Suppressor macrophage (primary cell): Measurements from ENCODE around the gene CRNN.

Experiments
- DNase-seq, 4 experiments: peaks; one replicate each; pipeline ENCODE4 v3.0.0-alpha.2; 2020 to 2022
- total RNA-seq, 17 experiments: gene quantifications; one replicate each; lab custom pipeline; 2026; ENCODE audit warnings: mixed read lengths in 6 of 17, inconsistent platforms in 3 of 17; lab: John Stamatoyannopoulos, UW

The CRNN gene
- 0 to 0.88 (median 0) reads per million in 17 experiments for total RNA-seq

DNA sequence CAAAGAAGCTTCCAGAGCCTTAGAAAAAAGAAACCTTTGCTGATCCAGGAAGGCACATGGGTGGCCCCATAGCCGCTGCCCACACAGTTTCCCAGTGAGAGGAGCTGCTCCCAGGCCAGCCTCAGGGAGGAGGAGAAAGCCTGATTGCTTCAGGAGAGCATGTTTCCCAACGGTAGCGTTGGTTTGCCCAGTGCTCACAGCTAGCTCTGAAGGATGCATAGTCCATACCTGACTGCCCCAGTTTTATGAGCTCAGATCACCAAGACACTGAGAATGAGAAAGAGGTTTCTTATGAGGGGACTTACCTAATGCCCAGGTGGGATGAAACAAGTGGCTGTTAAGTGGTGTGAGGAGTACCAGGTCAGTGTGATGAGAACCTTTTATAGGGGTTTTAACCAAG lies at the start of gene CRNN:
Gene CRNN, minus strand, starts transcription at position 355 of the 400 bp plus-strand sequence. CDS start 2,030 bp downstream, outside the sequence.
- no peak for DNase-seq

DNA sequence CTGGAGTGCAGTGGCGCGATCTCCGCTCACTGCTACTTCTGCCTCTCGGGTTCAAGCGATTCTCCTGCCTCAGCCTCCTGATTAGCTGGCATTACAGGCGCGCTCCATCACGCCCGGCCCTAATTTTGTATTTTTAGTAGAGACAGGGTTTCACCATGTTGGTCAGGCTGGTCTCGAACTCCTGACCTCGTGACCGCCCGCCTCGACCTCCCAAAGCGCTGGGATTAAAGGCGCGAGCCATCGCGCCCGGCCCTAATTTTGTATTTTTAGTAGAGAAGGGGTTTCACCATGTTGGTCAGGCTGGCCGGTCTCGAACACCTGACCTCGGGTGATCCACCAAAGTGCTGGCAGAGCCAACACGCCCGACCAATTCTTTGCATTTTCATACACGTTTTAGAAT lies 48.6 kb upstream of the CRNN start:
- no peak for DNase-seq

DNA sequence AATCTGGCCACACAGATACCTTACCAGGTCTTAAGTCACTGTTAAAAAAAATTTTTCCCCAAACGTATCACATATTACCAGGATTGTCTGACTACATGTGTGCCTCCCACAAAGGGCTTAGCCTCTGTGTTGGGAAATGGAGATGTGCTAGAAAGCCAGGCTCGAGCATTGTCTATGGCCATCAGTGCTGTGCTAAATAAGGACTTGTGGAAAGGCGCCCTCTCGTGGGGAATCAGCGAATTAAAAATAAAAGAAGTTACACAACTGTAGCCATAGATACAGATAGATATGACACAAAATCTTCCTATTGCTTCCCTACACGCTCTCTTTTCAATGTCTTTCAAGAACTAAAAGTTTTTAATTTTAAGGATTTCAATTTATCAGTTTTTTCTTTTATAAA lies 47.5 kb upstream of the CRNN start:
- DNase-seq: peak; percentile 76 to 84 (median 81)

DNA sequence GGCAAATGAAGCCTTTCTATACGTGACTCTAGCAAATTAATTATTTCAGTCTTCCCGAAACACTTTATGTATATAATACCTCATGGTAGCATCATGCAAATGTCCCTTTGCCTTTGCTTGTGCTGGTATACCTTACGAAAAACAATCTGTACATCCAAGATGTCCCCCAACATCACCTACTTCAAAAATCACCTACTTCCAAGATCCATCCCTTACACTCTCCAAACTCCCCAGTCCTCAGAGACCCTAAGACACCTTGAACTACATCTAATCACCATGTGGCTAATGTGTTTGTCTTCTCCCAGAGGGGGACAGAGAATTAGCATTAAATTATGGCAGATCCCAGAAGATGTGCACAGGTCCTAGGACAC lies 46.5 kb upstream of the CRNN start:
- no peak for DNase-seq

DNA sequence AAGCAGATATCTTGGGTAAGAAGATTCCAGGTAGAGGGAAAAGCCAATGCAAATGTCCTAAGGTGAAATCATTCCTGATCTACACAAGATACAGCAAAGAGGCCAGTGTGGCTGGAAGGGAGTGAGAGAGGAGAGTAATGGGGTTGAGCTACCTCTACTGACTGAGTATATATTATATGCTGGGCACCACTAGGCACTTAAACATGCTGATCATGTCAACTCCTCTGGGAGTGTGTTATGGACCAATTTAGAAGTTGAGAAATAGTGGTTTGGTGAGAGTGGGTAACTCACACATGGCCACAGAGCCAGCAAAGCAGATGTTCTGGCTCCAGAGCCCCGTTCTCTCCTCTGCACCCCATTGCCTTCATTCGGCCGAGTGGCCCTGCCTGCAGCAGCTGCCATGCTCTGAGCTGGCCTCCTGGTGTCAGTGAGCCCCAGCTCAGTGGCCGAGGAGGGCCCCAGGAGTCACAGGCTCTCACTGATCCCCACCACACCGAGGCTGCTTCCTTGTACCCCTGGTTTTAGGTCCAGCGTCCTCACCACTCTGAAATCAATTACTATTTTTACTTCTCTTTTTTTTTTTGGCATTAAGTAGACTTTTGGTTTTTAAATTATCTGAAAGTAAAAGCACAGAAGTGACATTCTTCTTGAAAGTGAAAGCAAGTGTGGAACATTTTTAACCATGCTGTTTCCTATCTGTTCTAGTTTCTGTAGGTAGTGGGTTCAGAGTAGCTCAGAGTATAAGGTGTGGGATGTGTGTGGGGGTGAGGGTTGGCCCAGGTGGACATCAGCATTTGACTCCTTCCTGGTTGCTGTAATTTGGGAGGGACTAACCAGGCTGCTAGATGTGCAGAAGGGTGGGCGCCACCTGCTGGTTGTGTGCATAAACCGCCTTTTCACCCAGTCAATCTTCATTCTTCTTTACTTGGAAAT lies 45.8 kb upstream of the CRNN start:
- DNase-seq: peak; percentile 78 to 90 (median 84)

DNA sequence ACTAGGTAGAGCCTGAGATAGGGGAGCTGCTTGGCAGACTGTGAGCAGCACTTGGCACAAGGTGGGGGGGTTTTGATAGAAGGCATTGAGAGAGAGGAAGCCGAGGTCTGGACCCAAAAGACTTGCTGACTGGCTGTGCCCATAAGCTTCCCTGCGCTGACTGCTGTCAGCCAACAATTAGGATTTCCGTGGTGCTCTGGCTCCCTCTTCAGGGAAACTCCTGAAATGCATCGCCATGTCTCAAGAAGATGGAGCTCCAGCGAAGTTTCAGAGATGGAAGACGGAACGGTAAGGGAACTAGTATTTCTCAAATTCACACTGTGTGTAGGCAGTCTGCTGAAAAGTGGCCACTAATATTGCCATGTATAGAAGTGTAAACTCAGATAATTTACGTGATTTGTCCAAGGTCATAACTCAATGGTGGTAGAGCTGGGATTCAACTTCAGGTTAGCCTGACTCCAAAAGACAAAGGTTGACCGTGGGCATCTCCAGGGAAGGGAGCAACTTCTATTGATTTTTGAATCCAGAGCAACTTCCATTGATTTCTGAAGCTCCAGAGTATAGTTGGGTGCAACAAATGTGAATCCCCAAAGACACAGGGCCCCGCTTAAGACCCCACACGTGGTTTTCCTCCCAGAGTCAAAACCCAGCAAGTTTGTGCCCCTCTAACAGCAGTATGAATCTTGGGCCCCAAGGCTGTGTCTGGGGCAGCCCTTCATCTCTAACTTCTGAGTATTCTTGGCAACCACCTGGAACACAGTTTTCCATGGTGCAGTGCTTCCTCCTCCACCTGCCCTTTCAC lies 44.5 kb upstream of the CRNN start:
- peak; percentile 88 to 93 (median 90) for DNase-seq

DNA sequence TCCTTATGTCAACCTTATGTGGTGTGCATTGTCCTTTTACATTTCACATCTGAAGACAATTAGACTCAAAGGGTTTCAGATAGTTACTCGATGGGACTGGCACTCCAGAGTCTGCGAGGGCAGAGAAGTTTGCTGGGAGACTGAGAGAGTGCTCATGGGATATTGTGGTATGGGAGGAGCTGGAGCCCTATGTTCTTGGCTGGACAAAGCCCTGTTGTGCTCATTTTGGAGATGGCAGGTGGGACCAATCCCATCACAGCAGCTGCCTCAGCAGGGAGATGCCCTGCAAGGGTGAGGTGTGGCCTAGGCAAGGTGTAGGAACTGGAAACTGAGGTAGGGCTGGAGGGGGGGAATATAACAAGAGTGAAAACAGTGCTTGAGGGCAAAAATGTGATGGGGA lies 43.5 kb upstream of the CRNN start:
- DNase-seq: no peak

DNA sequence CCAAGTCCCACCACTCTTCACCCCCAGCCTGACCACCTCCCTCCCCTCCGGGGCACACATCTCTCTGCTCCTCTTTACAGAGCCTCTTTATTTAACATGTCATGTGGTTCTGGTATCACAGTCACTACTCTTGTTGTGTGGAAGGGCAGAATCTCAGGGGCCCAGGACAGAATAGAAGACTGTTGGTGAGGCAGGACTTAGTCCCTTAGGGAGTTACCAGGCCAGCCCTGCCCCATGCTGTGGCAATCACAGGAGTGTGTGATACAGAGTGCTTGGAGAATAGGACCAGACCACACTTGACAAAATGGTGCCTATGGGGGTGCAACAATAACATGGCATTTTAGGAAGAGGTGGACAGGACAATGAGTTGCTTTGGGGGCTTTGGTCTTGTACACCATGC lies 43.0 kb upstream of the CRNN start:
- no peak for DNase-seq

DNA sequence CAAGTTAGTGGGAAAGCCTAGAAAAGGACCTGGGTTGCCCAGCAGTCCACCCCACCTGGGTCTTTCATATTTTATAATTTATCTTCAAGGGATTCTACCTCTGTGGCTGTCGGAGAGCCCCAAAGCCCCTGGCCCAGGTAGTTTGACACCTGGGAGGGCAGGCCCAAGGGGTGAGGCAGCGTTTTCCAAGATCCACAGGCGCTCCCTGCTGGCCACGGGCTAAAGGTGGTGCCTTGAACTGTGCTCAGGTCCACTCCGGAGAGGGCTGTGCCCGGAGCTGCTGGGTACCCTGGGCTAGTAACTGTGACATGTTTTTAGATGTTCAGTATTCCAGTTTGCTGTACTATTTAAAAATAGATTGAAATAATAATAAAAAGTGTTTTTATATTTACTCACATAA lies 37.2 kb upstream of the CRNN start:
- DNase-seq: no peak

DNA sequence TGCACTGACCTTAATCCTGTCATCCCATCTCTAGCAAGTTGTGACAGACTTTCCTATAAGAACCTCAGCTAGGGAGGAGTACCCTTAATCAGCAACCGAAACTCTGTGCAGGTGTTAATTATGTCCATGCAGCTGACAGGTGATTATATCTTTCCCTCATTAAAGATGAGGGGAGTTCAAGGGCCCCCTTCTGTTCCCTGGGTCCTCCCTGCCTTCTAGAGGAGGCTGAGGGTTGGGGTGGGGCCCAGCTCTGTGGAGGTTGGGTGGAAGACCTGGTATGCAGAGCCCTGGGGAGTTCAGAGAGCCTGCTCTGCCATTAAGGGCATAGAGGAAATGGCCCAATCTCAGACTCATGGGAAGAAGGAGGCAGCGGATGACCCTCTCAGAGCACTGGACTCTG lies 35.6 kb upstream of the CRNN start:
- no peak for DNase-seq

DNA sequence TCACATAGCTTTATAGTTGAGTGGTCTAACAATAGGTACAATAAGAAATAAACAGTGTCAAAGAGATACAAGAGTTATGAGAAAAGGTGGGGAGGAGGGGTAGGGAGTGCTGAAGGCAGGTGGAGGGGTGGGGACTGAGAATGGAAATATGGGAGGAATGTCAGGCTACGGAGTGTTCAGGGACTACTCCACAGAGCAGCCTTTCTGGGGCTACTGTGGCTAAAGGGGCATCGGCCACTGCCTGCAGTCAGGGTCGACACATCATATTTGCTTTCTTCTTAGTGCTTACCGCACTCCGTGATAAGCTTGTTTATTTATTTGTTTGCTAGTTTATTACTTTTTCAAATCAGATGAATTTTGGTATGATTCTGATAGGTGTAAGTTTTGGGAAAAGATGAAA lies 34.4 kb upstream of the CRNN start:
- no peak for DNase-seq

DNA sequence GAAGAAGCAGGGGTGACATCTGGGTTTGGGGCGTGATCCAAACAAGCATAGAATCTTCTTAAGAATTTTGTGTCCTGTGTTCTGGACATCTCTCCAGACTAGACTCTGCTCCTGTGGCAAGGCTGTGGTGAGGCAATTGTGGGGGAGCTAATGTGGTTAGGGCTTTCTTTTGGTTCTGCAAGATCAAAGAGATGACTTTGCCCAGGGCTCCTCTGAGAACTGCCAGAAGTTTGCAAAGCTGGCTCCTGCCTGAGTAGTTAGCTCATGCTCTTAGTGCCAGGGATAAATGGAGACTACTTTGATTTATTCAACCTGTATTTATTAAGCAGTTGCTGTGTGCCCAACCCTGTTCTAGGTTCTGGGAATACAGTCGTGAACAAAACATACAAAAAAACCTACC lies 34.0 kb upstream of the CRNN start:
- no peak for DNase-seq

DNA sequence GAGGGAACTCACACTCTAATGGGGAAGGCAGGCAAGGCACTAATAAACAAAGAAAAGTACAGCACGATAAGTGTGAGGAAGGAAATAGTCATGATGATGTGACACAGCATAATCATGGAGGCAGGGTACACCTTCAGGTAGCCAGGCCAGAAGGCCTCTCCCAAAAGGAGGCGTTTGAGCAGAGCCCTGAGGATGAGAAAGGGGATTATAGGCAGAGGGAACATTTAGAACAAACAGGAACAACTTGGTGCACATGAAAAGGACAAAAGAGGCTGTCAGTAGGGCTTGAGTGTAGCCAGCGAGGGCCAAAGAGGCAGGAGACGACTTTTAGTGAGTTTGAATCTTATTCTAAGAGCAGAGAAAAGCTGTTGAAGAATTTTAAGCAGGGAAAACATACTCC lies 33.4 kb upstream of the CRNN start:
- no peak for DNase-seq

DNA sequence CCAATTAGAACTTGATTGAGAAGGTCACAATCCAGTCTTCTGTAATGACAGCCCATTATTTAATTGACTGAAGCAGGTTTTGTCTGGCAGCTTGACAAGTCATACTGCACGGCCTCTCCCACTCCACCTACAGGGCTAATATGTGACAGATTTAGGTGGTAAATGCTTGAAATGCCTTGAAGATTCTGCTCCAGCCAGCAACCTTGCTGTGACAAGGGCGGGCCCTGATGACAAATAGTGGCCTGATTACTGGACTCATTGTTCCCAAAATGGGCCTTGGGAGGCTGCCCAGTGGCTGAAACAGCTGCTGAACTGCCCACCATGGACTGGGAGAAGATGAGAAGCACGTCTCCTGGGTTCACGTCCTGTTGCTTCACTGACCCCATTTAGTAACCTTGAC lies 30.0 kb upstream of the CRNN start:
- DNase-seq: no peak

DNA sequence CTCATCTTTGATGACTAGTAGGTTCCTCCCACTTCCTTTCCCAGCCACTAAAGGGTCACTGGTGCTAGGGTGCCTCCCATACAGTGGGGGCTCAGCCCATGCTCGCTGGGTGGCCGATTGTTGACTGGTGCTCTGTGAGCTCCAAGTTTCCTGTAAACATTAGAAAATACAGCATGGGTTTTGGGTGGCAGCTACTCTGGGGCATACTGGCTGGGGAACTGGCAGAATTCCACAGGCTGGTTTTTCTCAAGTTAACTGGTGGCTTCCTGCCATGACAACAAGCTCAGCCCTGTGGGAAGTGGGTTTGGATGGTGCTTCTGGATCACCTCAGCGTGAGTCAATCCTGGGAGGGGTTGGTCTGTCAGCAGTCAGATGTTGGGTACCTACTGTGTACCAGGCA lies 28.7 kb upstream of the CRNN start:
- no peak for DNase-seq

DNA sequence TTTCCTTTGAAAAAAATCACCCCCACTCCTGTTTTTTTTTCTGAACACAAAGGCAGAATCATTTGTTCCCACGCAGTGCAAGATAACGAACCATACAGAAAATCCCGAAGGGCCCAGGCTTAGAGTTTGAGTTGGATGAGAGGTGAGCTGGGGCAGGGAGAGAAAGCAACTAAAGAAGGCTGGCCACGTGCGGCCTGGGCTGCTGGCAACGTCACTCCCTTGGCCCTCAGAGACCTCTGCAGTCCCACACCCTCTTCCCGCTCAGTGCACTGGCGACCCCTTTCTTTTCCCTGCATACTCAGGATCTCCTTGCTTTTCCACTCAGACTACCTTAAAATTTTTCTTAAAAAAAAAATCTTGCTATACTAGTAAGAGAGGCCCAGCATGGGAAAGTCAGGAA lies 28.2 kb upstream of the CRNN start:
- DNase-seq: no peak

DNA sequence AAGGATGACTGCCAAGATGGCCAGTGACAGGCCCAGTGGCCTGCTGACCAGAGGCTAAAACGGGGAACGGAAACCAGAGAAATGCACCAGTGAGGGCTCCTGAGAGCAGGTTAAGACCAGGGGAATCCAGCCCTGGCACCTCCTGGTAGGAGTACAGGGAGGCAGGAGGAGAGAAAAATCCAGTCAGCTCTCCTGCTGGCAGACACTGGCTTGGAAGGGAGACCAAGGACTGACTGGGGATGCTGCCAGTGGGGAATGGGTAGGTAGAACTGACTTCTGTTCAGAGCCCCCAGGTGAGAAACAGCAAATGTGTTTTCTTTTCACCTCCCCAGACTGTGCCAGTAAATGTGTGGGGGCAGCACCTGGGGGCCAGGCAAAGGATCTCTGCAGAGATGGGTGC lies 27.7 kb upstream of the CRNN start:
- no peak for DNase-seq

DNA sequence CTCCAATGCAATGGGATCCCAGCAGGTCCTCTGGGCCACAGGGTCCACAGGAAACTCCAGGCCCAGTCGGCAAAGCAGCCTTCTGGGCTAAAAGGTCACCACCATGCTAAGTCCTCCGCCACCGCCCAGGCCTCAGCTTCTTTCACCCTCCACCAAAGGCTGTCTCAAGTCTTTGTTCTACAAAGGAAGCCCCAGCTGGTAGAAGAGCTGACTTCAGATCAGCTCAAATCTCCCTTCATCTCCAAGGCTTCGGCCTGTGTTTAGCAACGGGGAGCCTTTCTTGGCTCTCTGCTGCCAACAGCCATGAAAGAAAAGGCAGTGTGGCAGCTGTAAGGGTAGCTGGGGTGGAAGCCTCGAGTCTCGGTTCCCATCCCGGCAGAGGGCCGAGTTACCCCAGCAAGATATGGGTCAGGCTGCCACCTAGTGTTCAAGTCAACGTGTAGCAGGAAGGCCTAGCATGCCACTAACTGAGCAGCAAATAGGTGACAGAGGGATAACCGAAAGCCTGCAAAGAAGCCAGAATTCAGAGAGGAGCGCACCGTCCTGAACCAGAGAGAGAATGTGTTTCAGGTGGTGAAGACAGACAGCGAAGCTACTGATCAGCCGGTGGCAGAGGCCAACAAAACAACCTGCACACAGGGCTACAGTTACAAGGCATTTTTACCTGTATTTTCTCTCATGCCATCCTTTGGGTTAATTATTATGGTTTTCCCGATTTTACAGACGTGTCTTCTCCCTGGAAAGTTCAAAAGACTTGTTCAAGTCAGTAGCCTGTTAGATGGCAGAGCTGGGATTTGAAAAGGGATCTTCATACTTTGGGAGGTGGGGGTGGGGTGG lies 26.8 kb upstream of the CRNN start:
- peak; percentile 66 to 86 (median 80) for DNase-seq

DNA sequence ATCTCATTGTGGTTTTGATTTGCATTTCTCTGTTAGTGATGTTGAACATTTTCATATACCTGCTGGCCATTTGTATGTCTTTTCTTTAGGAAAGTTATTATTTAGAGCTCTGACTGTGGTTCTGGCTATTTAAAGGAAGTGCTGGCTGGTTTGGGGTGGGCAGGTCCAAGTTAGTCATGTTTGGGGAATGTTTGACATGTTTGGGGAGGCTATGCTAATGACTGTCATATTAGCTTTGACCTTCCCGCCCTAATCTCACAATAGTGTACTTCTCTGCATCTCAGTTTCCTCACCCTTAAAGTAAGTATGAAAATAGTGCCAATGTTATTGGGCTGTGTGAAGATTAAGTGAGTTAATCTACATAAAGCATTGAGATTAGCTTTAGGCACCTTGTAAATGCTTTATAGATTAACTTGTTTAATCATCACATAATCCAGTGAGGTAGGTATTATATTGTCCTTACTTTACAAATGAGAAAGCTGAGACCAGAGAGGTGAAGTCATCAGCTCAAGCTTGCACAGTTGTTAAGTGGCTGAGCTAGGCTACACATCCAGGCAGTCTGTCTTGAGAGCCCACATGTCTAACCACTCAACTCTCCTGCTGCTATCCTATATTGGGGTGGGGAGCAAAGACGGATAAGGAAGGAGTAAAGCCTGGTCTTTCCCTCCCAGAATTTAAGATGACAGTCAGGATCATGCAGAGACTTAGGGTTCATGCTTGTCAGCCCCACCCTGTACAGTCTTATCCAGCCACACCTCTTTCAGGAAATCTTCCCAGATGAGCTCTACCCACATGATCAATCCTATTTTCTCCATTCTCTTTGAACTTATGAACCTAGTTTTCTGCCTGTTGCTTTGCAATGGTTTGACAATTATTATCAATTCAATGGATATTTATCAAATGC lies 22.8 kb upstream of the CRNN start:
- DNase-seq: no peak

DNA sequence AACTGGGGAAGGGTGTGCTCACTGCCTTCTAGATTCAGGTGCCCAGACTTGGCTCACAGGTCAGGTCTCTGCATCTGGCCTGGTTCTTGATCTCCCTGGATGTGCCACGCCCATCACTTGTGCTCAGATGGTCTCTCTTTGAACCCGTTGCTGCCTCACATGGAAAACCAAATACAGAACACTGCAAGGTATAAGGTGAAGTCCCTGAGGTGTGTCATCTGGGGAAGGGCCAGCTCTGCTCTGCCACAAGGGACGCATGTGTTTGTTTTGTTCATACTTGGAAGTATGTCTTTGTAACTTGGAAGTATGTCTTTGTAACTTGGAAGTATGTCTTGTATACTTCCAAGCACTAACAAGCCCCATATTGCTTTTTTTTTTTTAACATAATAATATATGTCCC lies 13.4 kb upstream of the CRNN start:
- no peak for DNase-seq

DNA sequence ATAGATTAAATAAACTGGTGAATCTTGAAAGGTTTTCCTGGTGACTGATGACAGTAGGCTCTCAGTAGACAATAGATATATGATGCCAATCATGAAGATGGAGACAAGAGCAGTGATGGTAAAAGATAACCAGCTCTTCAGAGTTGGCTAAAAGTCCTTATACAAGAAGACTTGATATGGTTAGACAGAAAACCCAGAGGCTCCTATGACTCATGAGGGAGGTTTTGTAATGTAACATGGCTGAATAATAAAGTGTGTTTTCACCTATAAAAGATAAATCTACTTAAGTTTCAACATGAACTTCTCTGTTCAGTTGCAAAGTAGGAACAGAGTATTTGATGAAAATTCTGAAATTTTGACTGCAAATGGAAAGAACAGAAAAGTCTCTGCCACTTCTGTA lies 12.7 kb upstream of the CRNN start:
- no peak for DNase-seq

DNA sequence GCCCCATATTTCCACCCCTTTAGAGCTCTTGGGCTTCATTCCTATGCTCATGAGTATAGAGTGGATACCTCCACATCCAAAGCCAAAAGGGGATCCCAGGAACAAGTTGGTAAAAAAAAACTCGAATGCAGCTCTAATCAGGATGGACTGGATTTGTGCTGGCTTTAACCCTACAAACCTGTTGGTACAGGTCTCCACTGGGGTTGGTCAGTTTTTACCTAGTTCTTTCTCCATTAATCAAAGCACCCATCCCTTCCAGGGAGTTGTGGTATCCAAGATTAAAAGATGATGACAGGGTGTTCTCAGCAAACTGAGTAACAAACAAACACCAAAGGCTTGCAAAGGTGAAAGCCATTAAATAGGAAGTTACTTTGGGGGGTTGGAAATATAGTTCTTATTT lies 5.9 kb upstream of the CRNN start:
- DNase-seq: no peak
